Endothelial cell (in vitro differentiated cells): Measurements from ENCODE around the gene CGNL1. TPM values are rescaled to one million over a fixed set of nuclear protein-coding genes. Genes with fewer than 3 reads are reported as not detected.

ENCODE experiments used
- DNase-seq: peaks from one replicate; pipeline ENCODE4 v3.0.0; 2021; ENCODE audit warnings: low spot score
- H3K27ac Mint-ChIP-seq: one replicate; pipeline ENCODE4 v1.8.0; 2021; ENCODE audit warnings: mixed read lengths, inconsistent platforms; ENCODE audit not compliant: unreplicated experiment
- H3K27me3 Mint-ChIP-seq: one replicate; pipeline ENCODE4 v1.8.0; 2021; ENCODE audit warnings: mild to moderate bottlenecking, moderate library complexity, mixed read lengths, inconsistent platforms; ENCODE audit not compliant: unreplicated experiment
- H3K36me3 Mint-ChIP-seq: one replicate; pipeline ENCODE4 v1.8.0; 2021; ENCODE audit warnings: mild to moderate bottlenecking, low read depth, mixed read lengths, inconsistent platforms; ENCODE audit not compliant: unreplicated experiment
- H3K4me1 Mint-ChIP-seq: one replicate; pipeline ENCODE4 v1.8.0; 2021; ENCODE audit warnings: mild to moderate bottlenecking, mixed read lengths, inconsistent platforms; ENCODE audit not compliant: unreplicated experiment
- H3K4me3 Mint-ChIP-seq: one replicate; pipeline ENCODE4 v1.8.0; 2021; ENCODE audit warnings: mild to moderate bottlenecking, mixed read lengths, inconsistent platforms; ENCODE audit not compliant: unreplicated experiment
- H3K9me3 Mint-ChIP-seq: one replicate; pipeline ENCODE4 v1.8.0; 2021; ENCODE audit warnings: mixed read lengths, inconsistent platforms; ENCODE audit not compliant: unreplicated experiment
- CTCF ChIP-seq: fragments of 200-600 bp; sonication (generic); IDR thresholded peaks from one replicate; pipeline ENCODE4 v1.5.0; 2021; ENCODE audit warnings: antibody characterized with exemption; ENCODE audit not compliant: unreplicated experiment
- total RNA-seq: library from RNA; stranded (reverse); fragmentation: NEBNext Ultra II Directional; extraction: Animal tissue kit (Norgen Biotek cat#: 25700); gene quantifications from one replicate; pipeline ENCODE4 v1.2.1, GENCODE V29; 2021; ENCODE audit not compliant: unreplicated experiment

Gene CGNL1
- total RNA-seq, 1 donor from 2014 or later, result 238 TPM

- H3K4me3 Mint-ChIP-seq, result no peak overlapping the region
- peaks cover 45% of the 10 kb centered on the region for H3K4me1 Mint-ChIP-seq
- peaks cover 4% of the 10 kb centered on the region for H3K27me3 Mint-ChIP-seq
- no peak overlapping the region for H3K27ac Mint-ChIP-seq
- no peak for TF ChIP-seq CTCF
- DNase-seq, result no peak
- no peaks in the 10 kb centered on the region for H3K9me3 Mint-ChIP-seq
- H3K36me3 Mint-ChIP-seq, result peaks cover 18% of the 10 kb centered on the region
Measured at GRCh38 chr15:57599296-57599810, 223.0 kb downstream of the CGNL1 start.

GRCh38 chr15:57600197-57600596 is 223.9 kb downstream of the CGNL1 start:
- no peak for DNase-seq
- no peak overlapping the region for H3K27ac Mint-ChIP-seq
- H3K4me1 Mint-ChIP-seq, result peaks cover 37% of the 10 kb centered on the region
- peaks cover 4% of the 10 kb centered on the region for H3K27me3 Mint-ChIP-seq
- H3K4me3 Mint-ChIP-seq, result no peak overlapping the region
- peaks cover 22% of the 10 kb centered on the region for H3K36me3 Mint-ChIP-seq
- TF ChIP-seq CTCF, result no peak
- no peaks in the 10 kb centered on the region for H3K9me3 Mint-ChIP-seq

Other genes with a start within 250 kb of the CGNL1 start
- 55.3 TPM for gene MYZAP, start 215.4 kb downstream of the CGNL1 start, total RNA-seq